ENCODE results near the gene MTFR1L. TPM values are rescaled to one million over a fixed set of nuclear protein-coding genes. Genes with fewer than 3 reads are reported as not detected.

MTFR1L gene
- total RNA-seq, 1 donor from 2014 or later = 48.1 TPM

DNA sequence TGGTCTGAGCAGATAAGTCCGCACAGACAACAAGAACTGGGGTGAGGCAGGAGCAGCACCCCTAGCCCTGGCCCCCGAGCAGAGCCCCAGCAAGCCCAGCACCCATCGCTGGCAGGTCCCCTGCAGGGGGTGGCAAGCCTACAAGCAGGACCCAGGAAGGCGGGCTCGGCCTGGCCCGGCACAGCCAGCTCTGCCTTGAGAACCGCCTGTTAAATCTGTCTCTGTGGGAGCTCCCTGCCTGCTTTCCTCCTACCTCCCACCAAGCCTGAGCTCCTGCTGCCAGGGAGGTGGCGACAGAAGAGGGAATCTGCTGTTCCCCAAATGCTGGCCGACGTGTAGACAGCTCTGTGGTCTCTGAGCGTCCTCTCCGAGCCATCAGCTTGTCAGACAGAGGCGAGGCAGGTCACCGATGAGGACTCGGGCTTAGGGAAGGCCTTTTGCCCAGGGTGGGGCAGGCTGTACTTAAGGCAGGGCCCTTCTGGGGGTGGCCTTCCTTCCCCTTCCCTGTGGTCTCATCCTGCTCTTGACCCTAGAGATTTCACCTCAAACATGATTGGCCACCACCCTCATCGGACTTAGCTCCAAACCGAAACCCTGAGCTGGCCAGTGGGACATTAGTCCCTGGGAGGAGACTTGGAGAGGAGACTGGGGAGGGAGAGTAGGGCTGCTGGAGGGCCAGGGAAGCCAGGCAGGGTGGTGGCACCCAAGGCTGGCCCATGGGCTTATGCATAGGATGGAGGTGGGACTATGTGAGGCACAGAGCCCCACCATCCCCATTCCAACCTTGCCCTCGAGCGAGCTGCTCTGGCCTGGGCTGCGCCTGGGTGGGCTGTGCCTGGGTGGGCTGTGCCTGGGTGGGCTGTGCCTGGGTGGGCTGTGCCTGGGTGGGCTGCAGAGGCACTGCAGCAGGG lies 12.0 kb upstream of the MTFR1L start:
- Mint-ChIP-seq H3K27me3 (ENCODE audit: unreplicated experiment) (peaks cover 3% of the 10 kb centered on the region), H3K36me3 (ENCODE audit: low read depth, unreplicated experiment) (peaks cover 20% of the 10 kb centered on the region), H3K4me3 (ENCODE audit: unreplicated experiment) (no peak overlapping the region), H3K9me3 (ENCODE audit: unreplicated experiment) (no peaks in the 10 kb centered on the region), H3K4me1 (ENCODE audit: unreplicated experiment) (peaks cover 24% of the 10 kb centered on the region), H3K27ac (ENCODE audit: unreplicated experiment) (no peak overlapping the region)
- TF ChIP-seq, protein P1, sequence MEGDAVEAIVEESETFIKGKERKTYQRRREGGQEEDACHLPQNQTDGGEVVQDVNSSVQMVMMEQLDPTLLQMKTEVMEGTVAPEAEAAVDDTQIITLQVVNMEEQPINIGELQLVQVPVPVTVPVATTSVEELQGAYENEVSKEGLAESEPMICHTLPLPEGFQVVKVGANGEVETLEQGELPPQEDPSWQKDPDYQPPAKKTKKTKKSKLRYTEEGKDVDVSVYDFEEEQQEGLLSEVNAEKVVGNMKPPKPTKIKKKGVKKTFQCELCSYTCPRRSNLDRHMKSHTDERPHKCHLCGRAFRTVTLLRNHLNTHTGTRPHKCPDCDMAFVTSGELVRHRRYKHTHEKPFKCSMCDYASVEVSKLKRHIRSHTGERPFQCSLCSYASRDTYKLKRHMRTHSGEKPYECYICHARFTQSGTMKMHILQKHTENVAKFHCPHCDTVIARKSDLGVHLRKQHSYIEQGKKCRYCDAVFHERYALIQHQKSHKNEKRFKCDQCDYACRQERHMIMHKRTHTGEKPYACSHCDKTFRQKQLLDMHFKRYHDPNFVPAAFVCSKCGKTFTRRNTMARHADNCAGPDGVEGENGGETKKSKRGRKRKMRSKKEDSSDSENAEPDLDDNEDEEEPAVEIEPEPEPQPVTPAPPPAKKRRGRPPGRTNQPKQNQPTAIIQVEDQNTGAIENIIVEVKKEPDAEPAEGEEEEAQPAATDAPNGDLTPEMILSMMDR (IDR thresholded peaks at IDR 0.05; ENCODE audit: unreplicated experiment) = no peak
- no peak for DNase-seq (ENCODE audit: low spot score)

DNA sequence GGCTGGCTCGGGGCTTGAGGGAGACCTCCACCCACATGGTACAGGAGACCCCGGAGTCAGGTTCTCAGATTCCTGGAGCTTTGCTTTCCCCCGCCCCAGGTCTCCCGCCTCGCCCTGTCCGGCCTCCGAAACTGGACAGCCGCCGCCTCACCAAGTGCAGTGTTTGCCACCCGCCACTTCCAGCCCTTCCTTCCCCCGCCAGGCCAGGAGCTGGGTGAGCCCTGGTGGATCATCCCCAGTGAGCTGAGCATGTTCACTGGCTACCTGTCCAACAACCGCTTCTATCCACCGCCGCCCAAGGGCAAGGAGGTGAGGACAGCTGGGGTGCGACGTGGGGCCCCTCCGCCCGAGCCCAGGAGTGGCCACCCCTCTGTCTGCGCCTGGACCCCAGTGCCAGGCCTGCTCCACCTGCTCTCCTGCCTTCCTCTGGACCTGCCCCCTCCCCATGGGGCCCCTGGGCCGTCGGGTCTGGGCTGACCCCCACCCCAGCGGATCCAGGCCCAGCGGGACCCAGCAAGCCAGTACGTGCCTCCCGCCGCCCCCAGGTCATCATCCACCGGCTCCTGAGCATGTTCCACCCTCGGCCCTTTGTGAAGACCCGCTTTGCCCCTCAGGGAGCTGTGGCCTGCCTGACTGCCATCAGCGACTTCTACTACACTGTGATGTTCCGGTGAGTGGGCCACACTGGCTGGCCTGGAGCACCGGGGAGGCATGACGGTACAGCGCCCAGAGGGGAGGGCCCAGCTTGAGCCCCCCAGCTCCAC lies 11.1 kb upstream of the MTFR1L start:
- Mint-ChIP-seq H3K36me3 (ENCODE audit: low read depth, unreplicated experiment) (peaks cover 25% of the 10 kb centered on the region), H3K9me3 (ENCODE audit: unreplicated experiment) (no peaks in the 10 kb centered on the region), H3K4me1 (ENCODE audit: unreplicated experiment) (peaks cover 20% of the 10 kb centered on the region), H3K4me3 (ENCODE audit: unreplicated experiment) (no peak overlapping the region), H3K27me3 (ENCODE audit: unreplicated experiment) (peaks cover 3% of the 10 kb centered on the region), H3K27ac (ENCODE audit: unreplicated experiment) (no peak overlapping the region)
- TF ChIP-seq, protein P1 (IDR thresholded peaks at IDR 0.05; ENCODE audit: unreplicated experiment) = no peak
- DNase-seq (ENCODE audit: low spot score) = no peak

DNA sequence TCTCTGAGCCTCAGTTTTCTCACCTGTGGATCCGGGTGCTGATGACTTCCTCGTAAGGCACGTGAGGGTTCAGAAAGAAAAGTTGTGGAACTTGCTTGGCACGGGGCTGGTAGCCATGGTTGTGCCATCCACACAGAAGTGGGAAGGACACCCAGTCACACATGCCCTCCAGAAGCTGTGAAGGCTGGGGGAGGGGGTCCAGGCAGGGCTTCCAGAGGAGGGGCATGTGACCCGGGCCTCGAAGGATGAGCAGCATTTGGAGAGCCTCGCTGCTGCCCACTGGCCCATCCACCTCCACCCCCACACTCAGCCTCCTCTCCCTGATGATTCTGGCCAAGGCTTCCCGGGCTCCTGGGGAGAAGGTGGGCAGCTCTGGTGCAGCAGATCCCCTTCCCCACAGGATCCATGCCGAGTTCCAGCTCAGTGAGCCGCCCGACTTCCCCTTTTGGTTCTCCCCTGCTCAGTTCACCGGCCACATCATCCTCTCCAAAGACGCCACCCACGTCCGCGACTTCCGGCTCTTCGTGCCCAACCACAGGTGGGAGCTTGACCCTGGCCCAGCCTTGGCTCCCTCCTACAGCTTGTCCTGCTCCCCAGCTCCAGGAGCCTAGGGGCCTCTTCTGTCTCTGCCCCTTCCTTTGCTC lies 10.3 kb upstream of the MTFR1L start:
- no peak overlapping the region for H3K4me3 Mint-ChIP-seq (ENCODE audit: unreplicated experiment)
- H3K27ac Mint-ChIP-seq (ENCODE audit: unreplicated experiment) = no peak overlapping the region
- TF ChIP-seq, protein P1 (IDR thresholded peaks at IDR 0.05; ENCODE audit: unreplicated experiment) = no peak
- peaks cover 3% of the 10 kb centered on the region for H3K27me3 Mint-ChIP-seq (ENCODE audit: unreplicated experiment)
- H3K9me3 Mint-ChIP-seq (ENCODE audit: unreplicated experiment) = no peaks in the 10 kb centered on the region
- DNase-seq (ENCODE audit: low spot score) = no peak
- H3K36me3 Mint-ChIP-seq (ENCODE audit: low read depth, unreplicated experiment) = peaks cover 25% of the 10 kb centered on the region
- peaks cover 16% of the 10 kb centered on the region for H3K4me1 Mint-ChIP-seq (ENCODE audit: unreplicated experiment)

DNA sequence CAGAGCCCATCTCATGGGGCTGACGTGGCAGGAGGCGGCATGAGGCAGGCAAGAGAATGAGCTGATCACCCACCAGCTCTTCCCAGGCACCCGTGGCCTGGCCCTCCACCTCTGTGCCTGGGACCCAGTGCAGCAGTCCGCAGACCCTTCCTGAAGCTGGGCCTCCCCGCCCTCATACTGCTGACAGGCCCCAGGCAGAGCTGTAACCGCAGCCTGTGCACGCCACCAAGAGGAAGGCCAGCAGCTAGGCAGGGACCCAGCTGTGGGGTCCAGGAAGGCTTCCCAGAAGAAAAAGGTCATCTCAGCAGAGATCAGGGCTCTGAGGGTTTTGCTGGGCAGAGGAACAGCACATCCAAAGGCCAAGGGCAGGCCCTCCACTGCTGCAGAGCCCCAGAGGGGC lies 9.8 kb upstream of the MTFR1L start:
- TF ChIP-seq, protein P1 (IDR thresholded peaks at IDR 0.05; ENCODE audit: unreplicated experiment) = no peak
- Mint-ChIP-seq H3K27ac (ENCODE audit: unreplicated experiment) (no peak overlapping the region), H3K9me3 (ENCODE audit: unreplicated experiment) (no peaks in the 10 kb centered on the region), H3K27me3 (ENCODE audit: unreplicated experiment) (peaks cover 1% of the 10 kb centered on the region), H3K36me3 (ENCODE audit: low read depth, unreplicated experiment) (peaks cover 28% of the 10 kb centered on the region), H3K4me1 (ENCODE audit: unreplicated experiment) (peaks cover 12% of the 10 kb centered on the region), H3K4me3 (ENCODE audit: unreplicated experiment) (no peak overlapping the region)
- no peak for DNase-seq (ENCODE audit: low spot score)

Measured in endothelial cell (in vitro differentiated cells).